ENCODE measurements around the gene COL8A1. TPM values are rescaled to one million over a fixed set of nuclear protein-coding genes. Genes with fewer than 3 reads are reported as not detected.

COL8A1 gene
- total RNA-seq, 4 donors from 2014 or later = 2.2 to 8.6 (median 5.1) TPM

DNA sequence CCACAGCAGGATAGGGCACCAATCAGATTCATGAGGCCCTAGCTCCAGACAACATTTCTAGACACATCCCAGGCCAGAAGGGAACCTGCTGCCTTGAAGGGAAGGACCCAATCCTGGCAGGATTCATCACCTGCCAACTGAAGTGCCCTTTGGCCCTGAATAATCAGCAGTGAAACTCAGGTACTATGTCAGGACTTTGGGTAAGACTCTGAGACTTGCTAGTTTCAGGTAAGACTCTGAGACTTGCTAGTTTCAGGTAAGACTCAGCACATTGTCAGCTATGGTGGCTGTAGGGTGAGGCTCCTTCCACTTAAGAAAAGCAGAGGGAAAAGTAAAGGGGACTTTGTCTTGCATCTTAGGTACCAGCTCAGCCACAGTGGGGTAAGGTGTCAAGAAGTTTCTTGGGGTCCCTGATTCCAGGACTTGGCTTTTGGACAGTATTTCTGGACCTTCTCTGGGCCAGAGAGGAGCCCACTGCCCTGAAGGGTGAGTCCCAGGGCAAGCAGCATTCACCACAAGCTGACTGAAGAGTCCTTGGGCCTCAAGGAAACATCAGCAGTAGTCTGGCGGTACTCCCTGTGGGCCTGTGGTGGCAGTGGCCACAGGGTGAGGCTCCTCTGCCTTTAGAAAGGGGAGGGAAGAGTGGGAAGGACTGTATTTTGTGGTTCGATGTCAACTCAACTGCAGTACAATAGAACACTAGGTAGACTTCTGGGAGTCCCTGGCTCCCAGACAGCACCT lies 13.7 kb upstream of the COL8A1 start:
- intact Hi-C loops (cut with DNase I; ENCODE audit: low total_unique reads) = no loop called here
- H3K36me3 ChIP-seq = no peaks in the 10 kb centered on the region
- in situ Hi-C loops (cut with MboI; ENCODE audit: low sequenced_read_pairs in 4 of 4) = no loop called here
- H3K27me3 ChIP-seq = no peaks in the 10 kb centered on the region
- DNase-seq (no peak), ATAC-seq (no peak)
- no peaks in the 10 kb centered on the region for H3K9me3 ChIP-seq
- H3K27ac ChIP-seq = no peak overlapping the region
- no peak for TF ChIP-seq POLR2A (IDR thresholded peaks at IDR 0.05)
- TF ChIP-seq, protein P1, sequence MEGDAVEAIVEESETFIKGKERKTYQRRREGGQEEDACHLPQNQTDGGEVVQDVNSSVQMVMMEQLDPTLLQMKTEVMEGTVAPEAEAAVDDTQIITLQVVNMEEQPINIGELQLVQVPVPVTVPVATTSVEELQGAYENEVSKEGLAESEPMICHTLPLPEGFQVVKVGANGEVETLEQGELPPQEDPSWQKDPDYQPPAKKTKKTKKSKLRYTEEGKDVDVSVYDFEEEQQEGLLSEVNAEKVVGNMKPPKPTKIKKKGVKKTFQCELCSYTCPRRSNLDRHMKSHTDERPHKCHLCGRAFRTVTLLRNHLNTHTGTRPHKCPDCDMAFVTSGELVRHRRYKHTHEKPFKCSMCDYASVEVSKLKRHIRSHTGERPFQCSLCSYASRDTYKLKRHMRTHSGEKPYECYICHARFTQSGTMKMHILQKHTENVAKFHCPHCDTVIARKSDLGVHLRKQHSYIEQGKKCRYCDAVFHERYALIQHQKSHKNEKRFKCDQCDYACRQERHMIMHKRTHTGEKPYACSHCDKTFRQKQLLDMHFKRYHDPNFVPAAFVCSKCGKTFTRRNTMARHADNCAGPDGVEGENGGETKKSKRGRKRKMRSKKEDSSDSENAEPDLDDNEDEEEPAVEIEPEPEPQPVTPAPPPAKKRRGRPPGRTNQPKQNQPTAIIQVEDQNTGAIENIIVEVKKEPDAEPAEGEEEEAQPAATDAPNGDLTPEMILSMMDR (IDR thresholded peaks at IDR 0.05 in 4 of 5, conservative IDR thresholded peaks at IDR 0.05 in 1 of 5) = no peak
- H3K4me1 ChIP-seq = no peaks in the 10 kb centered on the region
- H3K4me3 ChIP-seq = no peak overlapping the region

DNA sequence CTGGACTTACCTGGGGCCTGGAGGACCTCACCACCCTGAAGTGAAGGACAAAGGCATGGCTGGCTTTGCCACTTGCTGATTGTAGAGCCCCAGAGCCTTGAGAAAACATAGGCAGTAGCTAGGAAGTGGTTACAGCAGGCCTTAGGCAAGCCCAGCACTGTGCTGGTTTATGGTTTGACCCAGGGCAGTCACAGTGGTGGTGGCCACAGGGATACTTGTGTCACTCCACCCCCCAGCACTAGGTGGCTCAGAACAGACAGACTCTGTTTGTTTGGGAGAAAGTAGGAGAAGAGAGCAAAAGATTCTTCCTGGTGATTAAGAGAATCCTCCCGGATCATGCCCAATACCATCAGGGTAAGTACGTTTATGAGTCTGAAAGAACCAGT lies 13.2 kb upstream of the COL8A1 start:
- in situ Hi-C loops (cut with MboI; ENCODE audit: low sequenced_read_pairs in 4 of 4) = no loop called here
- ATAC-seq = no peak
- H3K27ac ChIP-seq = no peak overlapping the region
- TF ChIP-seq POLR2A (IDR thresholded peaks at IDR 0.05) = no peak
- TF ChIP-seq, protein P1 (IDR thresholded peaks at IDR 0.05 in 4 of 5, conservative IDR thresholded peaks at IDR 0.05 in 1 of 5) = no peak
- H3K9me3 ChIP-seq = no peaks in the 10 kb centered on the region
- H3K27me3 ChIP-seq = no peaks in the 10 kb centered on the region
- no peak for DNase-seq
- H3K4me3 ChIP-seq = no peak overlapping the region
- intact Hi-C loops (cut with DNase I; ENCODE audit: low total_unique reads) = no loop called here
- no peaks in the 10 kb centered on the region for H3K36me3 ChIP-seq
- no peaks in the 10 kb centered on the region for H3K4me1 ChIP-seq

DNA sequence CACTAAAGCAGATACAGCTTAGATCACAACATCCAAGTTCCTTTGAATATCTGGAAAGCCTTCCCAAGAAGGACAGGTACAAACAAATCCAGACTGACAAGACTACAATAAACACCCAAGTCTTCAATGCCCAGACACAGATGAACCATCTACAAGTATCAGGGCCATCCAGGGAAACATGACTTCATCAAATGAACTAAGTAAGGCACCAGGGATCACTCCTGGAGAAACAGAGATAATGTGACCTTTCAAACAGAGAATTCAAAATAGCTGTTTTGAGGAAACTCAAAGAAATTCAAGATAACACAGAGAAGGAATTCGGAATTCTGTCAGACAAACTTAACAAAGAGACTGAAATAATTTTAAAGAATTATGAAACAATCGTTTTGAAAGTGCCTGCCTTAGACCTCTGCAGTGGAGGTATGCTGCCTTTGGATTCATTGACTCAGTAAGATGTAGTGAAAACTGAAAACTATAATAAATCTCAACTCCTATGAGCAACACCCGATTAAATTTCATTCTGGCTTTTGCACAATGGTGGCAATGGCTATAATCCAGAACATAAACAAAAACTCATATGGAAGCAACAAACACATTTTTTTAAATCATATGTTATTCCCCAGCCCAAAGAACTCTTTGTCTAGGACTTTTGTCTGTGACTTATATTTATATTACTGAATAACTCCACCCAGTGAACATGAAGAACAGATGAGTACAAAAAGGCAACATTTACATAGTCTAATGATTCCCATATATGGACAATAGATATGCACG lies 12.6 kb upstream of the COL8A1 start:
- Histone ChIP-seq H3K36me3 (no peaks in the 10 kb centered on the region), H3K27me3 (no peaks in the 10 kb centered on the region), H3K4me1 (no peaks in the 10 kb centered on the region), H3K4me3 (no peak overlapping the region), H3K9me3 (no peaks in the 10 kb centered on the region), H3K27ac (no peak overlapping the region)
- ATAC-seq = no peak
- intact Hi-C loops (cut with DNase I; ENCODE audit: low total_unique reads) = no loop called here
- in situ Hi-C loops (cut with MboI; ENCODE audit: low sequenced_read_pairs in 4 of 4) = no loop called here
- no peak for TF ChIP-seq POLR2A (IDR thresholded peaks at IDR 0.05)
- TF ChIP-seq, protein P1 (IDR thresholded peaks at IDR 0.05 in 4 of 5, conservative IDR thresholded peaks at IDR 0.05 in 1 of 5) = no peak
- DNase-seq = no peak

DNA sequence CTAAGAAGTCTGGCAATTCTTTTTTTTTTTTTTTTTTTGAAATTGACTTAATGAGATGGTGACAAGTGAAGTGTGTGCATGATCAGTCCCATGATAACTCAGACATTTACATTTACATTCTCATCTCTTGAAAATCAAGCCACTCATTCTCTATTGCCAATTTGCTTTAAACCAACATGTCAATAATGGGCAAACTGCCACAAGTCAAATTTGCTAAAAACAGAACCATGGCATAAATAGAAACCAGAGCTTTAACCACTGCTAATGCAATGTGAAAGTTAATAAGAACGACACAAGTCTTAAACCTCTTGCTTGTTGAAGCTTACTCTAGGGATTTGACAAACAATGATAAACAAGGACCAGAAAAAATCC lies 12.0 kb upstream of the COL8A1 start:
- intact Hi-C loops (cut with DNase I; ENCODE audit: low total_unique reads) = no loop called here
- no peaks in the 10 kb centered on the region for H3K4me1 ChIP-seq
- ATAC-seq = no peak

More for the DNA sequence above, 12.0 kb upstream of the COL8A1 start:
- no peaks in the 10 kb centered on the region for H3K36me3 ChIP-seq
- H3K27me3 ChIP-seq = no peaks in the 10 kb centered on the region
- H3K9me3 ChIP-seq = no peaks in the 10 kb centered on the region
- H3K27ac ChIP-seq = no peak overlapping the region
- no peak for DNase-seq
- H3K4me3 ChIP-seq = no peak overlapping the region
- TF ChIP-seq, protein P1 (IDR thresholded peaks at IDR 0.05 in 4 of 5, conservative IDR thresholded peaks at IDR 0.05 in 1 of 5) = no peak
- TF ChIP-seq POLR2A (IDR thresholded peaks at IDR 0.05) = no peak
- in situ Hi-C loops (cut with MboI; ENCODE audit: low sequenced_read_pairs in 4 of 4) = no loop called here

Data from gastrocnemius medialis (tissue), 4 donors.